ENCODE results near the gene TMEM179B.
"Not testable (repeated sequence)": the region's sequence is repeated elsewhere in the genome, so short reads cannot be mapped to it uniquely, and the experiment has no call there.

TMEM179B gene

GRCh38 chr11:62810748-62811147 lies 23.5 kb downstream of the TMEM179B start:
- H3K27ac ChIP-seq (ENCODE audit: low read depth, low read length), result no peak overlapping the region
- 0 out of 2 replicates have a peak, but pooled peaks cover under 1% of the 10 kb centered on the region for H3K36me3 ChIP-seq (ENCODE audit: control insufficient read depth, insufficient read depth, low read length)
- no peaks in the 10 kb centered on the region for H3K9me3 ChIP-seq (ENCODE audit: control insufficient read depth, insufficient read depth, low read depth, low read length)

DNA sequence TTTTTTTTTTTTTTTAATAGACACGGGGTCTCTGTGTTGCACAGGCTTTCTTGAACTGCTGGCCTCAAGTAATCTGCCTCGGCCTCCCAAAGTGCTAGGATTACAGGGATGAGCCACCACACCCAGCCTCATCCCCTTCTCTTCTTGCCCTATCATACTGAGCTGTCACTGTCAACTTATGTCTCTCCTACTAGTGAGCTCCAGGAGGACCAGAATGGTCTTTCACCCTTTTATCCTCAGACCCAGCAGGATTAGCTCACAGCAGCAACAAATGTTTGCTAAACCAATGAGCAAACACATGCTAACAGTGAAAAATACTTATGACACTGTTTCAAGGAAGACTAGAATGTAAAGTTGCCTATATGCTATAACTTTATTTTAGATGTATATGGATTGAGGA lies 24.5 kb downstream of the TMEM179B start:
- H3K9me3 ChIP-seq (ENCODE audit: control insufficient read depth, insufficient read depth, low read depth, low read length), result no peaks in the 10 kb centered on the region

More at GRCh38 chr11:62810748-62811147, 23.5 kb downstream of the TMEM179B start:
- Histone ChIP-seq H3K27me3 (ENCODE audit: control insufficient read depth, insufficient read depth, low read length) (no peaks in the 10 kb centered on the region), H3K4me3 (ENCODE audit: low read depth, low read length) (no peak overlapping the region), H3K4me1 (ENCODE audit: control insufficient read depth, insufficient read depth, low read length) (peaks cover 9% of the 10 kb centered on the region; the same call in 1 of the 2 replicates), H3K9ac (ENCODE audit: low read length) (no peak overlapping the region)

GRCh38 chr11:62816557-62816956 lies 29.4 kb downstream of the TMEM179B start:
- H3K27me3 ChIP-seq (ENCODE audit: control insufficient read depth, insufficient read depth, low read length), result no peaks in the 10 kb centered on the region
- peaks cover 32% of the 10 kb centered on the region for H3K36me3 ChIP-seq (ENCODE audit: control insufficient read depth, insufficient read depth, low read length)
- no peaks in the 10 kb centered on the region for H3K4me1 ChIP-seq (ENCODE audit: control insufficient read depth, insufficient read depth, low read length)
- H3K4me3 ChIP-seq (ENCODE audit: low read depth, low read length), result no peak overlapping the region
- no peaks in the 10 kb centered on the region for H3K9me3 ChIP-seq (ENCODE audit: control insufficient read depth, insufficient read depth, low read depth, low read length)
- H3K27ac ChIP-seq (ENCODE audit: low read depth, low read length), result no peak overlapping the region
- H3K9ac ChIP-seq (ENCODE audit: low read length), result no peak overlapping the region

More for the DNA sequence above, 24.5 kb downstream of the TMEM179B start:
- H3K36me3 ChIP-seq (ENCODE audit: control insufficient read depth, insufficient read depth, low read length), result peaks cover 3% of the 10 kb centered on the region
- no peak overlapping the region for H3K27ac ChIP-seq (ENCODE audit: low read depth, low read length)
- no peak overlapping the region for H3K4me3 ChIP-seq (ENCODE audit: low read depth, low read length)
- H3K9ac ChIP-seq (ENCODE audit: low read length), result no peak overlapping the region
- peaks cover 2% of the 10 kb centered on the region; the same call in 1 of the 2 replicates for H3K4me1 ChIP-seq (ENCODE audit: control insufficient read depth, insufficient read depth, low read length)
- H3K27me3 ChIP-seq (ENCODE audit: control insufficient read depth, insufficient read depth, low read length), result no peaks in the 10 kb centered on the region

DNA sequence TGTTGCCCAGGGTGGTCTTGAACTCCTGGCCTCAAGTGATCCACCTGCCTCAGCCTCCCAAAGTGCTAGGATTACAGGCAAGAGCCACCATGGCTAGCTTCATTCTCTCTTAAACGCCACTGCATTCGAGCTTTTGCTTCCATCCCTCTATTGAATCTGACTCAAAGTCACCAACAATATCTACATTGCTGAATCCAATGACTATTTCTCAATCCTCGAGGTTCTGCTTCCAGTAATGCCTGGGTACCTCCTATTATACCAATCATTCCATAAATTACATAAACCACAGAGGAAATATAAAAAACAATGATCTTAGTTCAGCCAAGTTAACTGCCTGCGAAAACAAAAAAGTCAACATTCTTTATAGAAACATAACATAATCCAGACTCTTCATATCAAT lies 29.9 kb downstream of the TMEM179B start:
- Histone ChIP-seq H3K36me3 (ENCODE audit: control insufficient read depth, insufficient read depth, low read length) (peaks cover 37% of the 10 kb centered on the region), H3K4me1 (ENCODE audit: control insufficient read depth, insufficient read depth, low read length) (no peaks in the 10 kb centered on the region), H3K9me3 (ENCODE audit: control insufficient read depth, insufficient read depth, low read depth, low read length) (no peaks in the 10 kb centered on the region), H3K4me3 (ENCODE audit: low read depth, low read length) (no peak overlapping the region), H3K27me3 (ENCODE audit: control insufficient read depth, insufficient read depth, low read length) (no peaks in the 10 kb centered on the region), H3K27ac (ENCODE audit: low read depth, low read length) (no peak overlapping the region), H3K9ac (ENCODE audit: low read length) (no peak overlapping the region)

DNA sequence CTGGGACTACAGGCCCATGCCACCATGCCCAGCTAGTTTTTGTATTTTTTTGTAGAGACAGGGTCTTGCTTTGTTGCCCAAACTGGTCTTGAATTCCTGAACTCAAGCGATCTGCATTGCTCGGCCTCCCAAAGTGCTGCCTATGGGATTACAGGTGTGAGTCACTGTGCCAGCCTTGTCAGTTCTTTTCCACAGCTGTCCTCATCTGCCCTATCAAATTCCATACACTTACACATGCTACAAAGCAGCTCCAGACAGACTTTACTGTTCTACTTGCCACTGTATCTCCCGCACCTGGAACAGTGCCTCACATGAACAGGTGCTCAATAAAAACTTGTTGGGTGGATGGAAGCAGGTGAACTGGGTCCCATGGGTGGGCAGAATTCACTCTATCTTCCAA lies 36.5 kb downstream of the TMEM179B start:
- peaks cover 83% of the 10 kb centered on the region for H3K36me3 ChIP-seq (ENCODE audit: control insufficient read depth, insufficient read depth, low read length)

DNA sequence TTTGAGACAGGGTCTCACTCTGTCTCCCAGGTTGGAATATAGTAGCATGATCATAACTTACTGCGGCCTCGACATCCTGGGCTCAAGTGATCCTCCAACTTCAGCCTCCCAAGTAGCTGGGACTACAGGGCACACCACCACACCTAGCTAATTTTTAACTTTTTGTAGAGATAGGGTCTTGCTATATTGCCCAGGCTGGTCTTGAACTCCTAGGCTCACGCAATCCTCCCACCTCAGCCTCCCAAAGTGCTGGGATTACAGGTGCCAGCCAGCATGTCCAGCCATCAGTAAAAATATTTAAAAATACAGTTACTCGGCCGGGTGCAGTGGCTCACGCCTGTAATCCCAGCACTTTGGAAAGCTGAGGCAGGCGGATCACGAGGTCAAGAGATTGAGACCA lies 40.9 kb downstream of the TMEM179B start:
- H3K4me3 ChIP-seq (ENCODE audit: low read depth, low read length); H3K9ac ChIP-seq (ENCODE audit: low read length); H3K9me3 ChIP-seq (ENCODE audit: control insufficient read depth, insufficient read depth, low read depth, low read length); H3K27me3 ChIP-seq (ENCODE audit: control insufficient read depth, insufficient read depth, low read length); H3K4me1 ChIP-seq (ENCODE audit: control insufficient read depth, insufficient read depth, low read length); H3K27ac ChIP-seq (ENCODE audit: low read depth, low read length): not testable (repeated sequence)
- peaks cover 50% of the 10 kb centered on the region for H3K36me3 ChIP-seq (ENCODE audit: control insufficient read depth, insufficient read depth, low read length)

More for the DNA sequence above, 36.5 kb downstream of the TMEM179B start:
- Histone ChIP-seq H3K9ac (ENCODE audit: low read length) (no peak overlapping the region), H3K9me3 (ENCODE audit: control insufficient read depth, insufficient read depth, low read depth, low read length) (no peaks in the 10 kb centered on the region), H3K4me1 (ENCODE audit: control insufficient read depth, insufficient read depth, low read length) (no peaks in the 10 kb centered on the region), H3K27ac (ENCODE audit: low read depth, low read length) (no peak overlapping the region), H3K27me3 (ENCODE audit: control insufficient read depth, insufficient read depth, low read length) (no peaks in the 10 kb centered on the region), H3K4me3 (ENCODE audit: low read depth, low read length) (no peak overlapping the region)

- peak overlapping the region; percentile 92 for H3K4me3 ChIP-seq (ENCODE audit: low read depth, low read length)
- peaks cover 4% of the 10 kb centered on the region; the same call in 1 of the 2 replicates for H3K4me1 ChIP-seq (ENCODE audit: control insufficient read depth, insufficient read depth, low read length)
- no peaks in the 10 kb centered on the region for H3K27me3 ChIP-seq (ENCODE audit: control insufficient read depth, insufficient read depth, low read length)
- H3K9ac ChIP-seq (ENCODE audit: low read length), result peak overlapping the region; percentile 97
- peaks cover 48% of the 10 kb centered on the region for H3K36me3 ChIP-seq (ENCODE audit: control insufficient read depth, insufficient read depth, low read length)
- no peaks in the 10 kb centered on the region for H3K9me3 ChIP-seq (ENCODE audit: control insufficient read depth, insufficient read depth, low read depth, low read length)
- peak overlapping the region; percentile 97; the same call in 1 of the 2 replicates for H3K27ac ChIP-seq (ENCODE audit: low read depth, low read length)
Measured at GRCh38 chr11:62830904-62831519, 43.8 kb downstream of the TMEM179B start.

DNA sequence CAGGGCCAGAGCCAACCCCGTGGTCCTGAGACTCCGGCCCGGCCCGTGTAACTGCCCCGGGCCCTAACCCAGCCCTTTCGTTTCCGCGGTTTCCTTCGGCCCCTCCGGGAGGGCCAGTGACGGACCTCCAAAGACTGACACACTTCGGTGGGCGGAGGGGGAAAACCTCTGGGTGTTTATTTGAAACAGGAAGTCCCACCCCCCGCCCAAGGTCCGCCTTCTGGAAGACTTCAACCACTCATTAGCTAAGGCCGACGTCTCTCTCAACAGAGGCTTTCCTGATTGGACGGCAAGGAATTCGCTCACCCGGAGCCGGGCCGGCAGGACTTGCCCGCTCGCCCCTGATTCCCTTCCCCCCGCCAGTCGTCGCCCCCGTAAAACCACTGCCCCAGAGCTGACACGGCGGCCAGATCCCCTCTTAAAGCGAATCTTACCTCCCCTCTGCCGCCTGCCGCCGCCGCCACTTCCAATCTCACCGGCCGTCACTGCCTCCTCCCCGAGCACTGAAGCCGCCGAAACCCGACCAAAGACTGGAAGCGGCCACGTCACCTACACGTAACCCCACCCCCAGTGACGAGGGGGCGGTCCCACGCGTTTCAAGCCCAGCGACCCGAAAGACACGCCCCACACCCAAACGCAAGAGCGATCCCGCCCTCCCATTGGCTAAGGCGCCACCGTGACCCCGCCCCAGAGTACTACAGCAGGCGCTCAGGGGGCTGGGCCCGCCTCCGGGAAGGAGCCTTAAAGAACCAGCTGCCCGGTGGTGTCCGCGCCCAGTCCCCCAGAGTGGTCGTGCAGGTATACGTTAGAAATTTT lies 44.5 kb downstream of the TMEM179B start, which contains the start of gene STX5:
Gene STX5 (minus strand): TSS at position 532 of the 816 bp plus-strand sequence. CDS start 808 bp downstream, outside the sequence.
- Histone ChIP-seq H3K27me3 (ENCODE audit: control insufficient read depth, insufficient read depth, low read length) (no peaks in the 10 kb centered on the region), H3K36me3 (ENCODE audit: control insufficient read depth, insufficient read depth, low read length) (peaks cover 53% of the 10 kb centered on the region), H3K9ac (ENCODE audit: low read length) (peak within 1 kb of the TSS; percentile 97), H3K9me3 (ENCODE audit: control insufficient read depth, insufficient read depth, low read depth, low read length) (no peaks in the 10 kb centered on the region), H3K27ac (ENCODE audit: low read depth, low read length) (peak within 1 kb of the TSS; percentile 97), H3K4me3 (ENCODE audit: low read depth, low read length) (peak within 1 kb of the TSS; percentile 92), H3K4me1 (ENCODE audit: control insufficient read depth, insufficient read depth, low read length) (peaks cover 4% of the 10 kb centered on the region; the same call in 1 of the 2 replicates)

DNA sequence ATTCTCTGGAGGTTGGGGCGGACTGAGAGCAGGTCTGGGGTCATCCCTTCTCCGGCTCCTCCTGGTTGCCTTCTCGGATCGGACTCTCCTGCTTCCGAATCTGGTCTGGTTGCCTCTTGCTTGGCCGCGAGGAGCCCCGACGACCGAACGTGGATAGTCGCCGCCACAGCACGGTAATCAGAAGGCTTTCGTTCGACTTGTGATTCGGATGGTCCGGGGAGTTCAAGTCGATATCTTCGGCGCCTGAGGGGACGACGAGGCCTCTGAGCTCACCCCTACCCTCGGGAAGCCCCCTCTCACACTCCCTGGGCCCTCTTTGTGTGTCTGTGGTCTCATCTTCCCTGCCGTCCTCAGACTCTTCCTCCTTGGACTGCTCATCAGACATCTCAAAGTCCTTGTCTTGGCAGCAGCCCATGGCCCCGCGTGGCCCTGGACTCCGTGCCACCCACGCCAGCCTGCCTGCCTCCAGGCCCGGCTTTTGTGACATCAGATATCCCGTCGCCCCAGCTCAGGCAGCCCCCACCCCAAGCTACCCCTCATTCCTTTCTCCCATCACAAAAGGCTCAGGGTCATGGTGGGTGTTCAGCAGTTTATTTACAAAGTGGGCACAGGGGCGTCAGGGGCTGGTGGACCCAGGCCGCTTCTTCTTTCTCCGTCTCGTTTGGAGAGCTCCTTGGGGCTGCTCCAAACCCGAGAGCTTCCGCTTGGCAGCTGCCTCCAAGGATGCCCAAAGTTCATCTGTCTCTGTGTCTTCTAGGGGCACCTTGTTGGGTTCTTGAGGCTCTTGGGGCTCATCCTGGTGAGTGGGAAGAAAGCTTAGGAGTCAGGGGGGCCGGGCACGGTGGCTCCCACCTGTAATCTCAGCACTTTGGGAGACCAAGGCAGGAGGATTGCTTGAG lies 45.4 kb downstream of the TMEM179B start, which contains the start of gene TEX54:
Gene TEX54 (minus strand): TSS at position 506 of the 899 bp plus-strand sequence.
- Histone ChIP-seq H3K27me3 (ENCODE audit: control insufficient read depth, insufficient read depth, low read length) (no peaks in the 10 kb centered on the region), H3K4me3 (ENCODE audit: low read depth, low read length) (peak within 1 kb of the TSS; percentile 92), H3K4me1 (ENCODE audit: control insufficient read depth, insufficient read depth, low read length) (peaks cover 4% of the 10 kb centered on the region; the same call in 1 of the 2 replicates), H3K9ac (ENCODE audit: low read length) (peak within 1 kb of the TSS; percentile 97), H3K9me3 (ENCODE audit: control insufficient read depth, insufficient read depth, low read depth, low read length) (no peaks in the 10 kb centered on the region), H3K27ac (ENCODE audit: low read depth, low read length) (peak within 1 kb of the TSS; percentile 97), H3K36me3 (ENCODE audit: control insufficient read depth, insufficient read depth, low read length) (peaks cover 50% of the 10 kb centered on the region)

DNA sequence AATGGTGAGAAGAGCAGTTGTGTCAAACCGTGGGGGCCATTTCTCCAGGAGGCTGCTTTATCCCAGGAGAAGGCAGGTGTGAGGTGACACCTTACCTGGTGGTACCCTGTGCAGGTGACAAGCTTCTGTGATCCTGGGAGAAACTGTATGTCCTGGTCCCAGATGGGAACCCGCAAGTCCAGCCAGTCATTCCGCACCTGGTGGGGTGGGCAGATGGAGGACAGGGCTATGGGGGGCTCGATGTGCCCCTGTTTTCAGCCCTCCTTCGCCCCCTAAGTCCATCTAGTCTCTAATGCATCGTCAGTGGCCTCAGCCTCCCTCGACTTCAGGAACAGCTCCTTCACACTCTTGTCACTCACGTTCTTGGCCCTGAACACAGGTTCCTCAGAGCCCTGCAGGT lies 48.1 kb downstream of the TMEM179B start:
- no peak overlapping the region for H3K9ac ChIP-seq (ENCODE audit: low read length)
- H3K4me1 ChIP-seq (ENCODE audit: control insufficient read depth, insufficient read depth, low read length), result peaks cover 4% of the 10 kb centered on the region; the same call in 1 of the 2 replicates
- no peak overlapping the region for H3K4me3 ChIP-seq (ENCODE audit: low read depth, low read length)
- no peaks in the 10 kb centered on the region for H3K27me3 ChIP-seq (ENCODE audit: control insufficient read depth, insufficient read depth, low read length)
- no peak overlapping the region for H3K27ac ChIP-seq (ENCODE audit: low read depth, low read length)
- peaks cover 43% of the 10 kb centered on the region for H3K36me3 ChIP-seq (ENCODE audit: control insufficient read depth, insufficient read depth, low read length)
- H3K9me3 ChIP-seq (ENCODE audit: control insufficient read depth, insufficient read depth, low read depth, low read length), result no peaks in the 10 kb centered on the region
